Fibroblast of skin of right biceps (primary cell): ENCODE measurements around the gene LMNTD2.
A peak's percentile ranks its signal among the peaks of the same experiment; 100 is the strongest.

Source experiments
- DNase-seq: peaks from one replicate; pipeline ENCODE4 v3.0.0-alpha.2; 2013

The LMNTD2 gene, protein sequence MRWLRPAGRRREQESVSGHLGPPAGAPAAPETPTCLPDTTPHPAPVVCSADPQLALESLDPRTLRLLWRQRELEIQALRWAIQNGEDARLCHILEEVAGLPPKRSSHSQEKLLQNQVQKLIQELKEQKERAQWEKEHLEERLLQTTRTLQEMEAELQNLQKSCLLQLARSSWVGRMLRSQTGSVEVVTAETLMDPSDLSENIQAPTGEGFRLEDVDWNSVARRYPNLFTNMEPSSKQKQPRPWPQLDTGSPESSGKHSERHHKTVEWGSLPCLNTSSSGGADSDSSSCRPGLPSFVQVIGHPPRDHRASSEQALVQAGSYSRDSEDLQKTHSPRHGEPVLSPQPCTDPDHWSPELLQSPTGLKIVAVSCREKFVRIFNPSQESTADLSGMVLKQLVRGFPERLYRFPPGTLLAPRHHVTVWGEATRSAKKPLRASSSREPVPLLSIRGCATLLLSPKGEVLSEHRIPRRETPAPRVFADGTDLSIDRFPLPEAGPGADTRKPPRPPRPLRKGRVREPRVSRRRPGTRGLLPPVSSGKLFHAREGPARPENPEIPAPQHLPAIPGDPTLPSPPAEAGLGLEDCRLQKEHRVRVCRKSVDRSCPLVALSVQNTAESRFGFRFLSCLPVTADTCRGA

DNA sequence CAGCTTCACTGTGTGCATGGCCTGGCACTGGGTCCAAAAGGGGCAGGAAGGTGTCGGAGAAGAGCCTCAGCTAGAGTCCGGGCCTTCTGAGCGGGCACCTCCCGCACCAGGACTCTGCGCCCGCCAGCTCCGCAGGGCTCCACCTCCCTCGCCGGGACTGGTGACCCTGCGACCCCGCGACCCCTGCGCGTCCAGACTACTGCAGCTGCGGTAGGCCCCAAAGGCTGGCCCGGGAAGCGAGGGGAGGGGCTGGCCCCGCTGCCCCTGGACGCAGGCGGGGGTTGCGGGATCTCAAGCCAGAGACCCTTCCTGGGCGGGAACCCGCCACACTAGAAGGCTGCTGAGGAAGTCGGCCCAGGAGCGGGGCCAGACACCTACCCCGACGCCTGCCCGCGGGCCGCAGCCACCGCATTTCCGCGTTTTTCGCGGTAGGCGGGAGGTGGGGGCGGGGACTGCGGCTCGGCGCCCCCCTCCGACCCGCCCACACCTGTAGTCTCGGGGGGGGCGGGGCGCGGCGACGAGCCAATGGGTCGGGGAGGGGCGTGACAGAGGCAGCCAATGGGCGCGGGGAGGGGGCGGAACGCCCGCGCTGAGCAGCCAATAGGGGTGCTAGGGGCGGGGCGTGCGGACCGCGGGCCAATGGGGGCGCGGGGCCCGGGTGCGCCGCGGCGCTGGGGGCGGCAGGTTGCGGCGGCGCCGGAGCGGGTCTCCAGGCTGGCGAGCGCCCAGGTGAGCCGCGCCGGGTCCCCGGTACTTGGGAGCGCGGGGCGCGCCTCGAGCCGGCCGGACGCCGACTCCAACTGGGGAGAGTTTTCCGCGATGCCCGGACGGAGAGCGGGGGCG lies at the start of gene LMNTD2, which contains the start of gene RASSF7:
TSS of gene LMNTD2 (minus strand) at position 434 of the 843 bp plus-strand sequence. CDS start at position 412, 22 bp downstream.
TSS of gene RASSF7 (plus strand) at position 666 of the 843 bp plus-strand sequence. CDS start 799 bp downstream, outside the sequence.
- peak; percentile 81 for DNase-seq

DNA sequence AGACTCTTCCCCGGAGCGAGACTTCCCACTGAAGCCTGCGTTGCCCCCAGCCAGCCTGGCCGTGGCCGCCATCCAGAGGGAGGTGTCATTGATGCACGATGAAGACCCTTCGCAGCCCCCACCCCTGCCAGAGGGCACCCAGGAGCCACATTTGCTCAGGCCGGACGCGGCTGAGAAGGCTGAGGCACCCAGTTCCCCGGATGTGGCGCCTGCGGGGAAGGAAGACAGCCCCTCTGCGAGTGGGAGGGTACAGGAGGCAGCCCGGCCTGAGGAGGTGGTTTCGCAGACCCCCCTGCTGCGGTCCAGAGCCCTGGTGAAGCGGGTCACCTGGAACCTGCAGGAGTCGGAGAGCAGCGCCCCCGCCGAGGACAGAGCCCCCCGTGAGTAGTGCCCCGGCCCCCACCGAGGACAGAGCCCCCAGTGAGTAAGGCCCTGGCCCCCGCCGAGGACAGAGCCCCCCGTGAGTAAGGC lies 48.8 kb upstream of the LMNTD2 start:
- DNase-seq, result no peak

DNA sequence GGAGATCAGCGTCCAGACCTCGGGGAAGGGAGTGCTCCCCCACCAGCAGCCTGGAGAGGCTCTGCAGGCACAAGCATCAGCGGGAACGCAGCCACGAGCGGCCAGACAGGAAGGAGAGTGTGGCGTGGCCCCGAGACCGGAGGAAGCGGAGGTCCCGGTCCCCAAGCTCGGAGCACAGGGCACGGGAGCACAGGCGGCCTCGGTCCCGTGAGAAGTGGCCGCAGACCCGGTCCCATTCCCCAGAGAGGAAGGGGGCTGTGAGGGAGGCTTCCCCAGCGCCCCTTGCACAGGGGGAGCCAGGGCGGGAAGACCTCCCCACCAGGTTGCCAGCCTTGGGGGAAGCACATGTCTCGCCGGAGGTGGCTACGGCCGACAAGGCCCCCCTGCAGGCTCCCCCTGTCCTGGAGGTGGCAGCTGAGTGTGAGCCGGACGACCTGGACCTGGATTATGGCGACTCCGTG lies 48.3 kb upstream of the LMNTD2 start:
- no peak for DNase-seq

DNA sequence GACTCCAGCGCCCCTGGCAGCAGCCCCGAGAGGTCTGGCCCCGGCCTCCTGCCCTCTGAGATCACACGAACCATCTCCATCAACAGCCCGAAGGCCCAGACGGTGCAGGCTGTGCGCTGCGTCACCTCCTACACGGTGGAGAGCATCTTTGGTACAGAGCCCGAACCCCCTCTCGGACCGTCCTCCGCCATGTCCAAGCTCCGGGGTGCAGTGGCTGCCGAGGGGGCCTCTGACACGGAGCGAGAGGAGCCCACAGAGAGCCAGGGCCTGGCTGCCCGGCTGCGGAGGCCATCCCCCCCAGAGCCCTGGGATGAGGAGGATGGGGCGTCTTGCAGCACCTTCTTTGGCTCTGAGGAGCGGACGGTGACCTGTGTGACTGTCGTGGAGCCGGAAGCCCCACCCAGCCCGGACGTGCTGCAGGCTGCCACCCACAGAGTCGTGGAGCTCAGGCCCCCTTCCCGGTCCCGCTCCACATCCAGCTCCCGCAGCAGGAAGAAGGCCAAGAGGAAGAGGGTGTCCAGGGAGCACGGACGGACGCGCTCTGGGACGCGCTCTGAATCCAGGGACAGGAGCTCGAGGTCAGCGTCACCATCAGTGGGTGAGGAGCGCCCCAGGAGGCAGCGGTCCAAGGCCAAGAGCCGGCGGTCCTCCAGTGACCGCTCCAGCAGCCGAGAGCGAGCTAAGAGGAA lies 47.6 kb upstream of the LMNTD2 start:
- DNase-seq, result no peak

DNA sequence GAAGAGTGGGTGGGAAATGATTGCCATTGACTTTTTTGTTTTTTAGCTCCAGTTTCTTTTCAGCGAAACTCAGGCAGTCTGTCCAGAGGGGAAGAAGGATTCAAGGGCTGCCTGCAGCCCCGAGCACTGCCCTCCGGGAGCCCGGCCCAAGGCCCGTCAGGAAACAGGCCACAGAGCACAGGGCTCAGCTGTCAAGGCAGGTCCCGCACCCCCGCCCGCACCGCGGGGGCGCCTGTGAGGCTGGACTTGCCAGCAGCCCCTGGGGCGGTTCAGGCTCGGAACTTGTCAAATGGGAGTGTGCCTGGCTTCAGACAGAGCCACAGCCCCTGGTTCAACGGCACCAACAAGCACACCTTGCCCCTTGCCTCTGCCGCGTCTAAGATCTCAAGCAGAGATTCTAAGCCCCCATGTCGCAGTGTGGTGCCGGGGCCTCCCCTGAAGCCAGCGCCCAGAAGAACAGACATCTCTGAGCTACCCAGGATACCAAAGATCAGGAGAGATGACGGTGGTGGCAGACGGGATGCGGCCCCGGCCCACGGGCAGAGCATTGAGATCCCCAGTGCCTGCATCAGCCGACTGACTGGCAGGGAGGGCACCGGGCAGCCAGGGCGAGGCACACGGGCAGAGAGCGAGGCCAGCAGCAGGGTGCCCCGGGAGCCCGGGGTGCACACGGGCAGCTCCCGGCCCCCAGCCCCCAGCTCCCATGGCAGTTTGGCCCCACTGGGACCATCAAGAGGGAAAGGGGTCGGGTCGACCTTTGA lies 46.7 kb upstream of the LMNTD2 start:
- DNase-seq, result no peak

DNA sequence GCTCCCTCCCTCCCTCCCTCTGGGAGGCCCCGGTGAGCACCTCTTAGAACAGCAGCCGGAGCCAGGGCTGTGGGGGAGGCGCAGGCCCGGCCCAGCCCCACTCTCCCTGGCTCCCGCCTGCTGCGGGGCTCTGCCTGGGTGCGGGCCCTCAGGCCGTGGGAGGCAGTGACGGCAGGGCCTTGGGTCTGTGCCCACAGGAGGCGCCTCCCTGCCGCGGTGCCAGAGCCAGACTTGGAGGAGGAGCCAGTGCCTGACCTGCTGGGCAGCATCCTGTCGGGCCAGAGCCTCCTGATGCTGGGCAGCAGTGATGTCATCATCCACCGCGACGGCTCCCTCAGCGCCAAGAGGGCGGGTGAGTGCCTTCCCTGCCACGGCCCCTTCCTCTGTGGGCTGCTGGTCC lies 45.7 kb upstream of the LMNTD2 start:
- no peak for DNase-seq

DNA sequence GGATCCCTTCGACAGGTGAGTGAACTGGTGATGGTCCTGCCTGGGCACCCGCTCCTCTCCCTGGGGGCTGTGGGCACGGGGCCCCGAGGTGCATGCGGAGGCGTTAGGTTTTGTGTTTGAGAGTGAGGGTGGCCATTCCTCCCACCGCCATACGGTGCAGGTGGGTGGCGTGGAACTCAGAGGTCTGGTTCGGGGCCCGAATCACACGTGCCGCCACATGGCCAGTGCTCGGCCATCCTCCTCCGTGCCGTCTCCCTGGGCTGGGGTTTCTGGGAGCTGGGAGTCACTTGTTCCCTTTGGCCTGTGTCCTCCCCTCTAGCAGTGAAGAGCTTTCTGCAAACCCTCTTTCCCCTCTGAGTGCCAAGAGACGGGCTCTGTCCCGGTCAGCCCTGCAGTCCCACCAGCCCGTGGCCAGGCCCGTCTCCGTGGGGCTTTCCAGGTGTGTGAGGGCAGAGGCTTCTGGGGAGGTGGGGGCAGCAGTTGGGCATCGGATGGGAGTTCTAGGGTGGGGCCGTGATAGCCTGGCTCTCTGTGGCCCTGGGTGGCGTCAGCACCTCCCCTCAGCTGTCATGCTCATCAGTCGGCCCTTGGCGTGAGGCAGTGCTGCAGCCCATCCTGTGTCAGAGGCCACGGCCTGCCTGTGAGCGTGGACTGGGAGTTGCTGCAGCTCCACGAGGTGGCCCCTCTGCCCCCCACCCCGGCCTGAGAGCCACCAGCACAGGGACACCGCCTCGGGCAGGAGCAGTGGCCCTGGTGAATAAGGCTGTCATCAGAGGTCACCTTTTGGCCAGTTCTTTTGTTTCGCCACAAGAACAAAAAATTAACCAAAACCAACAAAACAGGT lies 45.0 kb upstream of the LMNTD2 start:
- no peak for DNase-seq

DNA sequence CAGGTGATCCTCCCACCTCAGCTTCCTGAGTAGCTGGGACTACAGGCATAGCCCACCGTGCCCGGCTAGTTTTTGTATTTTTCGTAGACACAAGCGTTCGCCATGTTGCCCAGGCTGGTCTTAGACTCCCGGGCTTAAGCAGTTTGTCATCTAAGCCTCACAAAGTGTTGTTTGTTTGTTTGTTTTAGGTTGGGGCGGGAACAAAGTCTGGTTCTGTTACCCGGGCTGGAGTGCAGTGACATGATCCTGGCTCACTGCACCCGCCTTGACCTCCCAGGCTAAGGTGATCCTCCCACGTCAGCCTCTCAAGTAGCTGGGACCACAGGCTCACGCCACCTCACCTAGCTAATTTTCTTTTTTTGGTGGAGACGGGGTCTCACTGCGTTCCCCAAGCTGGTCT lies 42.6 kb upstream of the LMNTD2 start:
- no peak for DNase-seq

DNA sequence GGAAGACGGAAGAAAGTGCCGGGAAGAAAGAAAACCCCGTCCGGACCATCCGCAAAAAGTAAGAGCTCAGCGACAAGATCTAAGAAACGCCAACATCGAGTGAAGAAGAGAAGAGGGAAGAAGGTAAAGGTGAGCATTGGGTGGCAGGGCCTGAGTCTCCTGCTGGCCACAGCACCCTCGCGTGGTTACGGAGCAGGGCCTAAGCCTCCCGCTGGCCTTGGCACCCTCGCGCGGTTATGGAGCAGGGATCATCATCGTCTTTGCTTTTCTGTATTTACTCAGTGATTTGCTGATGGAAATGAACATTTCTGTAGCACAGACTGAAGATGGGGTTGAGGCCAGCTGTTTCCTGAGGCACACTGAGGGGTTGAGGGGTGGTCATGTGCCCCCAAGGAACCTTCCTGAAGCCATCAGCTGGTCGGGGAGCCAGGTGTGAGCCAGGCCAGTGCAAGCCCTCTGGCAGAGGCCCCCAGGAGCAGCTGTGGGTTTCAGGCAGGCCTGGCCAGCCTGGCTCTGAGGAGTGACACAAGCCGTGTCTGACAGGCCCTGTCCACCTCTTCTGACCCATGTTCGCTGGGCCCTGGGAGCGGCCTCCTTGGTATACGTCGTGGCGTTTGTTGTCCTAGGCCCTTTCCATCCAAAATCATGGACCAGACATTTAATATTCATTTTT lies 41.2 kb upstream of the LMNTD2 start:
- DNase-seq, result no peak

DNA sequence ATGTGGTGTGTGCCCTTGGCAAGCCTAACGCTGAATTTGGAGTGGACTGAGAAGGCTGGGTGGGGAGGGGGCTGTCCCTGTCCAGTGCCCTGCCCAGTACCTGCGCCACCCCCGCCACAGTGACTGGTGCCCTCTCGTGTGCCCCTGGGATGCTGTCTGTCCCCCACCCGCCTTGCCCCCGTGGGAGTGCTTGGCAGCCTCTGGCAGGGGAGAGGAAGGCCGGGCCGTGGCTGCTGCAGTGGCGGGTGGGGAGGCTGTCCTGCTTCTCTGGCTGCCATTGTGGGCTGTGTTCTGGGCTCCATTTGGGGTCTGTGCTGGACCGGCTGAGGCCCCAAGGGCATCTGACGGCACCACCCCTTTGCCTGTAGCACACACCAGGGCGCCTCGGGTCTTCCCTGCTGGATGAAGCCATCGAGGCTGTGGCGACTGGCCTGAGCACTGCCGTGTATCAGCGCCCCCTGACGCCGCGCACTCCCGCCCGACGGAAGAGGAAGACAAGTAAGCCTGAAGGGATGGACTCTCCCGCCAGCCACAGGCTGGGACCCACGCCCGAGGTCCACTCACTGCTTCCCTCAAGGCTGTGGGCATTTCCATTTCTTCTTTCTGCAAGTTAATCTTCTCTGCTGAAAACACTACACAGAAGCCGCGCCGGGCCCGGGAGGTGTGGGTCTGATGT lies 37.6 kb upstream of the LMNTD2 start:
- no peak for DNase-seq

DNA sequence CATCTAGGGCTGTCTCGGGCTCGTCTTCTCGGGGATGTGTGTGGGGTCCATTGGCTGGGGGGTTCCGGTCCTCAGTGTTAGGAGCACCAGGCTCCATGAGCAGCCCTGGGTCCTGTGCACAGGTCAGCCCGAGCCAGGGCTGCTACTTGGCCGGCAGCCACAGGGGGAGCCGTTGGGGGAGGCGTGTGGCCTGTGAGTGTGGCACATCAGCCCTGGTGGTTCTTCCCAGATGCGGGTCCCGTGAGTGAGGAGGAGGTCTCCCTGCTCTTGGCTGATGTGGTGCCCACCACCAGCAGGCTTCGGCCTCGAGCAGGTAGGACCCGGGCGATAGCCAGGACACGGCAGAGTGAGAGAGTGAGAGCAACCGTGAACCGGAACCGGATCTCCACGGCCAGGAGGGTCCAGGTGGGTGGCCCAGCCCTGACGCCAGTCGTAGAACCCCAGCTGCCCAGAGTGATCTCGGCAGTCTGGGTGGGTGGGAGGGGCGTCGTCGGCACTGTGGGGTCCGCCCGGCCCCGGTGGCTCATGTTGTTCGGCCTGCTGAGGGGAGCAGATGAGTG lies 36.7 kb upstream of the LMNTD2 start:
- DNase-seq, result no peak

DNA sequence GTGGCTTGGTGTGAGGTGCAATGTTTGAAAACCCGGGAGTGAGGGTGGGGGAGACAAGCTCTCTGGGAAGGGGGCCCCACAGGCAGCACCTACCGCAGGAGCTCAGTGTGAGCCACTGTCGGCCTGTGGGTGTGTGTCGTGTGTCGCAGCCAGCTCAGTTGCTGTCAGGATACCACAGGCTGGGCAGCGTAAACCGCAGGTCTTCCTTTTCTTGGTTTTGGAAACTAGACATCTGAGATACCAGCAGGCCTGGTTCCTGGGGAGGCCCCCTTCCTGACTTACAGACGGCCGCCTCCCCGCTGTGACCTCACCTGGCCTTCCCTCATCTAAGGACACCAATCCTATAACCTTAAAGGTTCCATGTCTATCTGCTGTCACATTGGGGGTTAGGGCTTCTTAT lies 35.8 kb upstream of the LMNTD2 start:
- no peak for DNase-seq

DNA sequence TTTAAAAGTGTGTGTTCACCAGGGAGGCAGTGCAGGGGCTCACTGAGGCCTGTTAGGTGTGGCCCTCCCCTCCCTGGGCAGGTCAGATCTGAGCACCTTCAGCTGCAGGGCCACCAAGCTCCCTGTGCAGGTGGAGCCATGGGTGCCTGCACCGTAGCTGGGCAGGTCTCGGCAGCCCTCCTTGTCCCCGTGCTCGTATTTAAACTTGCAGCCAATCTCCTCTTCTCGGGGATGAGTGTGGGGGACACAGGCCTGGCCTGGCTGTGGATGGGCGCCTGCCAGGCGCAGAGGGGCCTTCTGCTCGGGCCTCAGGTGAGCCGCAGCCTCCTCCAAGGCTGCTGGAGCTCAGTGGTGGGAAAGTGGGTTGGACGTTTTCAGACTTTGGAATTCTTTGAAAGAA lies 34.9 kb upstream of the LMNTD2 start:
- DNase-seq, result no peak

DNA sequence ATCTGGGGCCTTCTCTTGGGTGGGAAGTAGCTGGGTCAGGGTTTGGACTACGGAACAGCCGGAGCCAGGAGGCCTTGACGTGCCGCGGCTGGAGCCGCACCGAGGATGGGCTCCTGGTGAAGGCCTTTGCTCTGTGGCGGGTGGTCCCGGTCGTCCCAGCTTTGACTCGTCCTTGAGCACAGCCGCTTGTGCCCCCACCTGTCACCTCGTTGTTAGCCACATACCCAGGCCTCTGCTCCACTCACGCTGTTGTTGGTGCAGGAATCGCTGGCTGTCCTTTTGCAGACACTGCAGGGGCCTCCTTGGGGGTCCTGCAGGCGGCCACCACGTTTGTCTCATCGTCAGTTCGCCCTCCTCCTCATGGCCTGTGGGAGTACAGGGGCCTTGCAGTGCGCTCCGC lies 32.8 kb upstream of the LMNTD2 start:
- DNase-seq, result no peak

DNA sequence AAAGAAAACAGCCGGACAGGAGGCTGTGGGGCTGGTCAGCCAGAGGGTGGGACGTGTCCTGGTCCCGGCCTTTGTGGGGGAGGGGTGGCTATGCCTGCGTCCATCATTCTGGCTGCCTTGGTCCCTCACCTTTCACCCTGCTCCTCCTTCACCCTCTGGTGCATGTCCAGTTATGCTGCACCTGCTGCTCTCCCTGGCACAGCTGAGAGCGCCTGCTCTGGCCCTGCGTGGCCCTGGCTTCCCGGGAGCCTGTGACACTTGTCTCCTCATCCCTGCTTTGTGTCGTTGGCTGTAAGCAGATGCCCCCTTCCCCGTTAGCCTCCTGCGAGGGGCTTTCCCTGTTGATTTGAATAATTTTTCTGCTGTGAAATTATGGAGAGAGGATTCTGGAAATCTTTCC lies 32.4 kb upstream of the LMNTD2 start:
- no peak for DNase-seq

DNA sequence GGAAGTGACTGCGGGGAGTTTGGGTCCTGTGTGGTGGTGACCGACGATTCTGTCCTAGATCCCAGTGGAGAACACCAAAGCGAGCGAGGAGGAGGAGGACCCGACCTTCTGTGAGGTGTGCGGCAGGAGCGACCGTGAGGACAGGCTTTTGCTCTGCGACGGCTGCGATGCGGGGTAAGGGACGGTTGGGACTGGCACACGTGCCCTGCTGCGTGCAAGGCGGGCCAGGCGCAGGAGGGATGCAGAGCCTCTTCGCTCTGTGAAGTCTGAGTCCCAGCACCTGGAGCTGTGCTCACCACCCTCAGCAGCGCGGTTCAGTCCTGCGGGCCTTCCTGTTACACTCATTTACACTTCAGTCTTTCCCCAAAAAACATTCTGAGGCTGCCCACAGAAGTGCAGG lies 32.0 kb upstream of the LMNTD2 start:
- no peak for DNase-seq

DNA sequence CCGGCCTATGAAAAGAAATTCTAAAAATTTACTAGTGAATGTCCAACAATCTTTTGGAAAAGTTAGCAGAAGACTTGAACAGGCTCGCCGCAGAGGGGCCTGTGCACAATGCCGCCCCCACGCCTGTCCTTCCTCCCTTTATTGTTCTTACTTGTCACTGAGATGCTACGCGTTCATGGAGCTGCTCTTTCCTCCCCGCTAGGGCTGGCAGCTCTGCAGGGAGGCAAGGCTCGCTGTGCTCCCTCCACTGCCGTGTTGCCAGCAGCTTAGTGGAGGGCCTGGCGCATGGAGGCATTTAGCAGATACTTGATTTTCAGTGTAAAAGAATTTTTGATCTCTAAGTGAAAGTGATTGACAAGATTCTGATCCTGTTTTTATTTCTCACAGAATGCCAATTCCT lies 30.5 kb upstream of the LMNTD2 start:
- DNase-seq, result no peak

DNA sequence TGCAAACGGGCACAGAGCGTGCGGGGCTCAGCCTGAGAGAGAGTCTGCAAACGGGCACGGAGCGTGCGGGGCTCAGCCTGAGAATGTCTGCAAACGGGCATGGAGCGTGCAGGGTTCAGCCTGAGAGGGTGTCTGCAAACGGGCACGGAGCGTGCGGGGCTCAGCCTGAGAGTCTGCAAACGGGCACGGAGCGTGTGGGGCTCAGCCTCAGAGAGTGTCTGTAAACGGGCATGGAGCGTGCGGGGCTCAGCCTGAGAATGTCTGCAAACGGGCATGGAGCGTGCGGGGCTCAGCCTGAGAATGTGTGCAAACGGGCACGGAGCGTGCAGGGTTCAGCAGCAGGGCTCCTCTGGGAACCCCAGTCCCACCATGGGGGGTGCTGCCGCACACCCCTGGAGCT lies 29.3 kb upstream of the LMNTD2 start:
- DNase-seq, result no peak

DNA sequence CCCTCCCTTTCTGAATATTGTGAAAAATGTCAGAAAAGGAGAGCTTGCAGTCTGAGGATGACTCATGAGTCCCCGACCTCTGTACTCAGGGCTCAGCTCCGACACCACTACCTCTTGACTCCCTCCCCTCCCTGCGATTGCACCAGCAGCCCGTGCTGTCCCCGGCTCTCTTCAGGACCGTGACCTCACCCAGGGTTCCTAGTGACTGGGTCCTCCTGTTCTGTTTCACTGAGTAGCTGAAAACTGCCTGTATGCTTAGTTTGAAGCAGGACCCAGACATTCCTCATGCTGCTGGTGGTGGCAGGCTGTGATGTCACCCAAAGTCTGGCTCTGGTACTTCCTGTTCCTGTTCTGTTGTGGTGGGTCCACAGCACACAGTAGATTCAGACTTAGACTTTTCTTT lies 27.4 kb upstream of the LMNTD2 start:
- DNase-seq, result peak; percentile 20
